OCI-M1 (cell line): Measurements from ENCODE around the gene UBE3B.

Source experiments
- DNase-seq: peaks from one replicate; lab custom pipeline; 2025; lab: John Stamatoyannopoulos, UW

UBE3B gene

DNA sequence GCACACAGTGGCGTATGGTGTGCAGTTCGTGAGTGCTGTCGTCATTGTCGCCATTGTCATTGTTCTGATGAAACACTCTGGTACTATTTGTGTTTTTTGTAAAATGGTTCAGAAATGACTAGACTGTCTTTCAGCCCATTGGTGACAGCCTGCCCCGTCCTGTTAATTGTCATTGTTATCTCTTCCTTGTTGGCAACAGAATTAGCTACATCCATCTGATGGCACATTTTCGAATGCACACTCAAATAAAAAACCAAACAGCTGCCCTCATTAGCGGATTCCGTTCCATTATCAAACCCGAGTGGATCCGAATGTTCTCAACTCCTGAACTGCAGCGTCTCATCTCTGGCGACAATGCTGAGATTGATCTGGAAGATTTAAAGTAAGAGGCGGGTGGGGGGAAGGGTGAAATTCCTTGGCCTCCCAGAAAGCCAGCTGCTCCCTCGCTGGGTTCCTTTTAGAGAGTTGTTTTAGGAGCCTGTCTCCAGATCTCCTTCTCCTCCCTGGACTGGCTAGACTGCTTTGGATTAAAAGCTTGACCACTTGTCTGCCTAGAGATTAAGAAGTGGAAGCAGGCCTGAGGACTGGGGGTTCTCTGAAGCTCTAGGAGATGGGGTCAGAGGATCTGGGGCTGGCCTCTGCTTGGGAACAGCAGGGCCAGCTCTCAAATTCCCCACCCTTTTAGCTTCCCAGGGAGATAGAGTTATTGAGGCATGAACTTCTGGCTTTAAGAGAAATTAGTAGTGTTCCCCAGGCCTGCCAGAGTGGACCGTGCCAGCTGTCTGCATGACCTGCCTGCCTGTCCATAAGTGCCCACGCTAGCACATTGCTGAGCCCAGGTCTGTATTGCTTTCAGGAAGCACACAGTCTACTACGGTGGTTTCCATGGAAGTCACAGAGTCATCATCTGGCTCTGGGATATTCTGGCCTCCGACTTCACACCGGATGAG, 52.5 kb downstream of the UBE3B start:
- no peak for DNase-seq

DNA sequence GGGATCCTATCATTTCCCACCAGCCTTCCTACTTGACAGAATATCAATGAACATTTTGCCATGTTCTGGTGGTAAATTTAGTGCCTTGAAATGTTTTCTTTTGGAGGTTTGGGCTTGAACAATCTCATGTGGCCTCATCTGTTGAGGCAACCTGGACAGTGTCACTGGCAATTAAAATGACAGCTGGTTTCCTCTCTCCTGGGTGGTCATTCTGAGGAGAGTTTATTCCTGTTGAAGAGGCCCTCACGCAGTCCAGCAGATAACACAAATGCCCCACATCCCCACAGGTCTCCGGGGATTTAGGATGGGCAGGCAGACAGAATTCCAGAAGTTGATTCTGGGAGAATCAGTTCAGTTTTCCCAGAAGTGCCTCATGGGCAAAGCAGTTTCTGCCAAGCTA, 54.0 kb downstream of the UBE3B start:
- no peak for DNase-seq

DNA sequence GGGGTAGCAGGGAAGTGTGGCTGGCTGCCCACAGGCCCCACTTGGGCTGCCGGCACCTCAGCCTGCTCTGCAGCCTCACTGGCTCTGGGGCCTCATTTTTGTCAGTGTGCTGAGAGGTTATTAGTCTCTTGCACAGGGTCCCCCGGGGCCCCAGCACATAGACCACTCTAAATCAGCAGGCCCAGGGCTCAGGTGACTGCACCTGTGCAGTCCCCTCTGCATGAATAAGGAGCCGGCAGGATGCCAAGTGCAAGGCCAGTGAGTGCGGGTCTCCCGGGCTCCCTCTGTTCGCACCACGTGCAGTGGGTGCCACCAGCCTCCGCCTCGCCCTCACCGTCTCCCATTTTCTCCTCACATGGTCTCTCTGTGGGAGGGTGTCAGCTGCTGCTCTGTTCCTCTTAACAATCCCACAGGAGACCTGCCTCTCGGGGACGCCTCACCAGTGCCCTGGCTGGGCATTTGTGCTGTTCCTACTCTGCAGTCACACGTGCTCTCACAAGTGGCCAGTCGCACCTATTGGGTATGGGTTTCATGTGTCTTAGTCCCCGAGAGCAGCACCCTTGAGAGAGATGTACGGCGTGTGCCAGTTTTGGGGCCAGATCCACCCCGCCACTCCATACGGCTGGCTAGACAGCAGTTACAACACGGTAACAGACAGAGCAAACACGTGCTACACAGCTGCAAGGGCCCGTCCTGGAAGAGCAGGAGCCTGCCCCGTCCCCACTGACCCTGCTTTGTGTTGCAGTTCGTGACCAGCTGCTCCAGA, 55.5 kb downstream of the UBE3B start:
- no peak for DNase-seq

DNA sequence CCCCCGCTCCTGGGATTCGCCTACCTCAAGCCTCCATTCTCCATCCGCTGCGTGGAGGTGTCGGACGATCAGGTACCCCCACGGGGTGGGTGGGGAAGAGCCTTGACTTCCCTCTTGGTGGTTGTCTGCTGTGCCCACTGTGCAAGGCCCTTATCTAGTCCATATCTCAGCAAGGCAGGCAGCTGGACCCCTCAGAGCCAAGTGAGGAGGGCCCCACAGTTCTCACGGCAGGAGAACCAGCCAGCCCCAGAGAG, 56.0 kb downstream of the UBE3B start:
- DNase-seq, result no peak

DNA sequence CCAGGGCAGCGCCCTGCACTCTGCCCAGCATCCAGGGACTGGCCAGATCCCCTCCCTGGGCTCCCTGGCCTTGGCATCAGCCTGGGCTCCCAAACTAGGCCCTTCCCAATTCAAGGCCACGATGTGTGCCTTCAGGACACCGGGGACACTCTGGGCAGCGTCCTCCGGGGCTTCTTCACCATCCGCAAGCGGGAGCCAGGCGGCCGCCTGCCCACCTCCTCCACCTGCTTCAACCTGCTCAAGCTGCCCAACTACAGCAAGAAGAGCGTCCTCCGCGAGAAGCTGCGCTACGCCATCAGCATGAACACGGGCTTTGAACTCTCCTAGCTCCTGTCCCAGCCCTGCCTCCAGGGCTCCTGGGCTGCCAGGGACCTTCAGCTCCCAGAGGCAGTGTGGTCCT, 57.0 kb downstream of the UBE3B start:
- no peak for DNase-seq

DNA sequence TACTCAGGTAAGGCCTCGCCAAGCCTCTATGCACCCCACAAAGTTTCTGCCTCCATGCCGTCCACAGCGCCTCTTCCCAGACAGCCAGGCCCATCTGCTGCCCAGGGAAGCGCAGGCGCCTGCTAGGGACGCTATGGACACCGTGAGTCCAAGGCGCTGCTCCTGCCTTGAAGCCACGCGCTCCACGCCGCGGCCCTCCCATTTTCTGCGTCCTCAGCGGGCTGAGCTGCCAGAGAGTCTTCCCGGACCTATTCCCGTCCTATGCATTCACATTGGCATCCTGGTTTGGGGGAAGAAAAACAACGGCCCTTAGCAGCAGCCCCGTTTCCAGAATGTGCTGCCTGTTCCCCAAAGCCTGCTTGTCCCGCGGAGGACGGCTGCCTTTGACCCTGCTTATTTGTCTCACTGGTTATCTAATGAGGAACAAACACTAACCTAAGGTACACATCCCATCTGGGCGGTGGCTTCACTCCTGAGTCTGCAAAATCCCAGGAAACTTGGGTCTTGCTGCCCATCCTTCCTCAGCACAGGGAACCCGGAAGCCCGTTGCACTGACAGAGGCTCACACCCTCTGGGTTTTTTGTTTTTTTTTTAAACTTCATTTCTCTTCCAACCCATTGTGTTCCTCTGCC, 57.9 kb downstream of the UBE3B start:
- DNase-seq, result no peak

DNA sequence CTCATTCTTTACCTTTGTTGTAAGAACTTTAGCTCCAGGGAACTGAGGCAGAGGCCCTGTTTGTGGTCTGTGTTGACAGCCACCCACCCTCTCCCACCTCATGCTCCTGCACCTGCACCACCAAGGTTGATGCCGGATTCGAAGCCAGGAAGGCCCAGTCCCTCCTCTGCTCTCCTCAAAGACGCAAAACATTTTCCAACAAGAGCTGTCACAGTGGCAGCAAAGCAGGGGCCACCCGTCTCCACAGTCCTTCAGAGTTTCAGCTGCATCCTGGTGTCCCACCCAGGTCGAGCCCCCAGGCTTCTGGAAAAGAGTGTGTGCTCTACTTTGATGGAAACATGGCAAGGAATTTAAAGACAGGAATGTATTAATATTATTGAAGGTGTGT, 58.4 kb downstream of the UBE3B start:
- DNase-seq, result no peak

DNA sequence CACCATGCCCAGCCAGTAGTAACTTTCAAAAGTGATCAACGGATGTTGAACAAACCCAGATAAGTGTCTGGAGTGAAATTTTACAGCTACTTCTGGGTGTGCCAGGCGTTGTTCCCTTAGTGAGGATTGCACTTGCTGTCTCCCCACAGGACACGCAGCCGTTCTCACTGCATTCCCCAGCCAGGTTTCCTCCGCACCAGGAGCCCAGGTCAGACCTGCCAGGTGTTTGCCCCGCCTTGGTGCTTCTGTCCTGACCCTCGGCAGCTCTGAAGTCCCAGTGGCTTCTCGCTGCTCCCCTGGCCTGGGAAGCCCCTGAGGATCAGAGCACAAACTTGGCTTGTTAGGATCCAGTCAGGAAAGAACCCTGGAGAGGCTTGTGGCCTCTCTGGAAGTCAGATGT, 59.7 kb downstream of the UBE3B start:
- DNase-seq, result no peak

DNA sequence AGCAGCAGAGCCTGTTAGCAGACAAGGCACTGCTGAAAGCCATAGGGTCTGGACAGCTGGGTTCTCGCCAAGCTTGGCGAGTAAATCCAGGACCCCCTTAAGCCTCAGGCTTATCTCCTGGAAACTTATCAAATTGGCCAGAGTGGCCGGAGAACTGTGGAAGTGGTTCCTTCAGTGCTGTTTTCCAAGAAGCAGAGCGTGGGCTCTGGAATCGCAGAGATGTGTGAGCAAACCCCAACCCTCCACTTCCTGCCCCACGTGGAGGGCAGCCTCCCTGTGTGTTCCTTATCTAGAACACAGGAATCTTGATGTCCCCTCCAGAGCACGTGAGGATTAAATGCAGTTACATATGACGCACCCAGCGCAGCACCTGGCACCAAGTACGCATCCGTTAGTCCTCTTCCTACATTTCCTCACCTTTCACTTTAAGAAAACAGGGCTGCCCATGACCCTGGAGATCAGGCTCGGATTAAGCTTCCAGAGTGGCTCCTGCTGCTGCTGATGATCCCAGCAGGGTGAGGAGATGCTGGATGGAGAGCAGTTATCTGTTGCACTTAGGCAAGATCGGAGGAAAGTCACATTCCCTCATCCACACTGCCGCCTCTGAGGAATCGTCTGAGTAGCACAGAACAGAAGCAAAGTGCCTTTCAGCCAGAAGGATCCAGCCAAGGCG, 60.9 kb downstream of the UBE3B start:
- DNase-seq, result peak; percentile 19

DNA sequence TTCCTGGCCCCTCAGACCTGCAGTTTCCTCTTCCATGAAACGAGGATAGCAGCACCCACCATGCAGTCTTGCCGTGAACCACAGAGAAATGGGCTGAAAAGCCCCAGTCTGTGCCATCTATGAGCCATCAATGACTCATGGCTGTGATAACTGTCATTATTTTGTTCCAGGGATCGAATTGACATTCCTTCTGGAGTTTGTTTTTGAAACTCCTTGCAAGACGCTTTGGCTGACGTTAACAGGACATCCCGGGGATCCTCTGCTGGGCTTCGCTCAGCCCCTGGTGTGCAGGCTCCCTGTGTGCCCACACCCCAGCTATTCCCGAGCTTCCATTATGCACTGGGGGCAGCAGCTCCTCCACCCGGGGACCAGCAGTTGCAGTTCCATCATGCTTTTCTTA, 62.1 kb downstream of the UBE3B start:
- DNase-seq, result no peak

DNA sequence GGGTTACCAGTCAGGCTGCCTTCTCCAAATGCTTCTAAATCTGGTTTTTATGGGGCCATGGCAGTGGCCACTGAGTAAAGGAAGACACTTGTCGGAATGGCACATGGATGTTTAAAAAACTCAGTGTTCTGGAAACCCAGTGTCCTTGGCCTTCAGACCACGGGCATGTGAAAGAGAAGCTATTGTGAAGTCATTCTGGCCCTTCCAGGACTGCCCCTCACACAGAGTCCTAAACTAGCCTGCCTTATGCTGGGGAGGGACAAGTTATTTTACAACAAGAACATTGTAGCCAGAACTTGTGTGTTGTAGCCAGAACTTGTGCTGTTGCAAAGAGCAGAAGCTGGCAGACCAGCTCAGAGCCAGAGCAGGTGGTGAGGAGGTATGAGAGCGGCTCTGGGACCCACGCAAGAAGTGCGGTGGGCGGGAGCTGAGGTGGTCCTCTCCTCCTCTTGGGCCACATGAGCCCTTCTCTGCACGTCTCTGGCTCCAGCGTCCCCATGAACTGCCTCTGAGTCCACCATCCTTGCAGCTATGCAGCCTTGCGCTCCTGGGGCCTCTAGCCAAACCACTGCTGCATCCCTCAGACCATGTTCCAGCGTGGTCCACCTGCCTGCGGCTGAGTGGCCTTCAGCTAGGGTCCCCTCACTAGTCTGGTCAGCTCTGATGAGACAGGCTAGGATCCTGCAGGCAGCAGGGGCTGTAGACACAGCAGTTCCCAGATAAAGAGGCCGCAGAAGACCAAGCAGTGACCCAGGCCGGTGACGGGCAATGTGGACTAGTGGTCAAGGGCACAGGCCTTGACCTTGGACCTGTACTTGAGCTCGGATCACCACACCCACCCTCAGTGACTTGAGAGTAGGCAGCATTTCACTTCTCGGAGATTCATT, 63.3 kb downstream of the UBE3B start:
- no peak for DNase-seq

DNA sequence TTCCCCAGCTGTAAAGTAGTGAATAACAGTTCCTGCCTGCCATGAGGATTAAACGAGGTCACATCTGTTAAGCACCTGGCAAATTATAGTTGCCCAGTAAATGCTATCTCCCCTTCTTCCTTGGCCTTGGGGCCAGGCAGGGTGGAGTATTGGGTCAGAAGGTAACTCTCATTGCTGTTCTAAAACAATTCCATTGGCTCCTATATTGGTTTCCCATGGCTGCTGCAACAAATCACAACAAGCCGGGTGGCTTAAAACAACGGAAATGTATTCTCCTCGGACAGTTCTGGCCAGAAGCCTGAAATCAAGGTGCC, 63.9 kb downstream of the UBE3B start:
- no peak for DNase-seq

DNA sequence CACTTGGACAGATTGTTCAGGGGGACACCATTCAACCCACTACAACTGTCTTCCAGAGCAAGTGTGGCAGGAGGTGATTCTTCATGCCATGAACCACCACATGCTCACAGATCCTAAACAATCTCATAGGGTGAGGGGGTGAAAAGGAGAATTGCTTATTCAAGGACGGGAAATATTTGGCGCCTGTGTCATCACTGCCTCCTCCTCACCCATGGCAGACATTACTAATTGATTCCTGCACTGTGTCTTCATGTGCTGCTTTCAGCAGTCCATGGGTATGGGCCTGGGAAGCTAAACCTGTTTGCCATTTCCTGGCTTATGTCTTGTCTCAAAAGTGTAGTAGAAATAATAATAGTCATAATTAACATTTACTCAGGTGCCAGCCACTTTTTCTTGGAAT, 64.6 kb downstream of the UBE3B start:
- DNase-seq, result no peak

DNA sequence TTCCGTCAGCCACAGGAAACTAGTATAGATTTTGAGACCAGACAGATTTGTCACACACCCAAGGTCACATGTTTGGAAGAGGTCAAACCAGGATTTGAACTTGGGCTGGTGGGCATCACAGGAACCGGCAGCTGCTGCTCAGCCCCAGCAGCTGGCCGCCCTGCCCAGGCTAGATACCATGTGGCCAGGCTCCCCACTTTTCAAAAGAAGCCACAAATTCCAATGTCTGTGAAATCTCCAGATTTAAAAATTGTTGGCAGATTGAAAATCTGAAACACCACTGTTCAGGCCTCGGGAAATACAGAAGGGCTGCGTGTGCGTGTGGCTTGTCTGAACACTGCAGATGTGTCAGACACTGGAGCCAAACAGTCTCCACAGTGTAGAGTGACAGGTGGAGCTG, 65.4 kb downstream of the UBE3B start:
- DNase-seq, result no peak

DNA sequence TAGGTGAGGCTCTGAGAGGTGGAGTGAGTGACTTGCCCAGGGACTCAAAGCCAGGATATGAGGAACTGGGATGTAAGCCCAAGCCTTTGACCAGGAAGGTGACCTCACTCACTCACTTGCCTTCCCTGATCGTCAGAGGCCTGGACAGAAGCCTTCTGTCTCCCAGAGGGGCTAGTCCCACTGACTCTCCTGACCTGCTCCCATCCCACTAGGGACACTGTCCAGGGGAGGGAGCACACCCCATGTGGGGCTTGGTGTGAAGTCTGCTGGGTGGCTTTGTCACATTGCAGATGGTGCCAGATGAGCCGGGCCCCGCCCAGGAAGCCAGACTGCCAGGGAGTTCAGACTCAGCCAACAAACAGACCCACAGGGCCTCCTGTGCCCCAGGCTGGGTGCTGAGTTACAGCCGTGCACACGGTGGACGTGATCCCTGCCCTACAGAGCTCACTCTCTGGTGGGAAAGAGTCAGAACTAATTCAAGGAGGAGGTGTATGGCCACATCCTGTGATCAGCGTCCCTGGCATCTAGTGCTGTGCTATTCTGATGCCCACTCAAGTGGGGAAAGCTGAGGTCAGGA, 67.6 kb downstream of the UBE3B start:
- no peak for DNase-seq

DNA sequence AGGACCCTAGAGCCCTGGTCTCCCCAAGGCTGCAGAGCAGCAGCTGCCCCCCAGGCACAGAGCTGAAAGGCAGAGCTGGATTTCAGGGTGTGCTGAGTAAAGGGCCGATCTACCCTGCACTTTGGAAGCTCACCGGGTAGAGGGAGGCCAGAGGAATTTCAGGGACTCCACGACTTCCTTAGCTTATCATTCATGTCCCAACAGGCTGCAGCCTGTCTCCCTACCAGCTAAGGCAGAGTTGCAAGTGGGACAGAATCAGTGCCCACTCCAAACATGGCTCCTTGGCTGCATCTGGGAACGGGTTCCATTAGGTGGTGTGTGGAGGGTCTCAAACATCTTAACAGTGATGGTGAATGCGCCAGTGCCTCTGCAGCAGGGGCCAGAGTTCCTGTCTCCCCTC, 68.4 kb downstream of the UBE3B start:
- no peak for DNase-seq

DNA sequence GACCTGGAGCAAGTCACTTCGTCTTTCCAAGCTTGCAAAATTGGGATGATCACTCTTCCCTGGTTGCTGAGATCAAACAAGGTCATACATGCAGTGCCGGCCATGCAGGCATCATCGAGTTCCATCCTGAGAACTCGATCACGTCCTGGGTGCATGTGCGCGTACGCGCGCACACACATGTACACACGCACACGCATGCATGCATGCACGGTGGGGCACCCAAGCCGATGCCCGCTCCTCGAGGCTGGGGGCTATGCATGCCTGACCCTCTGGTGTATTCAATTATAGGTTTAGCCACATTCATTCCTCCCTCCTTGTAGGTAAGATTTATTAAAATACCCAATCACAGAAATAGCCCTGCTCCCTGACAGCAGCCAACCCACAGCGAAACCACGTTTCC, 69.9 kb downstream of the UBE3B start:
- no peak for DNase-seq

DNA sequence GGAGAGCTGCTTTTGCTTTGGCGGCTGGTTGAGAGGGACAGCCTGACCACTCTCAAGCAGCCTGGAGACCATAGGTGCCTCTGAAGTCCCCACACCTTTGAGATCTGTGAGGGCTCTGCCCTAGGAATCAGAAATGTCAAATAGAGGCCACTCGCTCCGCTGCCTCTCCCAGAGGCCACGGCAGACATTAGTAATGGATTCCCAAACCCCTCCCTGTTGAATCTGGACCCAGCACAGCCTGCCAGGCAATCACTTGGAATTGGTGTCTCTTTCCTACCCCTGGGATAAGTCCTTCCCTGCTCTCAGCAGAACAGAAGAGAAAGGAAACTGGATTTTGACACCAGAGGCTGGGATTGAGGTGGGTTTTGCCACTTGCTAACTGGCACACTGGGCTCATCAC, 70.8 kb downstream of the UBE3B start:
- DNase-seq, result no peak

DNA sequence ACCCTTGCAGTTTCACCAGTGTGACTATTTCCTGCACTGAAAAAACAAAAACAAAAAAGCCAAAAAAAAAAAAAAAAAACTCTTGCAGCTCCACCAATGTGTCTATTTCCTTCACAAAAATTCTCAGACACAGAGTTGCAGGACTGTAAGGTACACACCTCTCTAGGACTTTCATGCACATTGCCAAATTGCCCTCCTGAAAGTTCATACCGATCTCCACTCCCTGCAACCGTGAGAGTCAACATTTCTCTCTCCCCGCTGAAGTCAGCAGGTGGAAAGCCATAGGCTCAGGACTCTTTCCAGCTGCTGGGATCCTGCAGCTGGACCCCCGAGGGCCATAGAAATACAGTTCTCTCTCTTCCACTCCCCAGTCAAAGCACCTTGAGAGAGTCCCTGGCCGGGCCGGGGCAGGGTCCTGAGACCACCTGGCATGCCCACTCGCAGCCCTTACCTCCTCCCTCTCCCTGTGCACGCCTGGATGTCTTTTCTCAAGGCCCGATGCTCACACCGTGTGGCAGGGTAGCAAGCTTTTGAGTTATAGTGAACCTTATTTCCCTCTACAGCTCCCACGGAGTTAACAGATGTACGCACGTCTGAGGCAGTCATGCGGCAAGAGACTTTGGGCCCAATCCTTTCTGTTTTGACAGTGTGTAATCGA, 72.3 kb downstream of the UBE3B start:
- no peak for DNase-seq

DNA sequence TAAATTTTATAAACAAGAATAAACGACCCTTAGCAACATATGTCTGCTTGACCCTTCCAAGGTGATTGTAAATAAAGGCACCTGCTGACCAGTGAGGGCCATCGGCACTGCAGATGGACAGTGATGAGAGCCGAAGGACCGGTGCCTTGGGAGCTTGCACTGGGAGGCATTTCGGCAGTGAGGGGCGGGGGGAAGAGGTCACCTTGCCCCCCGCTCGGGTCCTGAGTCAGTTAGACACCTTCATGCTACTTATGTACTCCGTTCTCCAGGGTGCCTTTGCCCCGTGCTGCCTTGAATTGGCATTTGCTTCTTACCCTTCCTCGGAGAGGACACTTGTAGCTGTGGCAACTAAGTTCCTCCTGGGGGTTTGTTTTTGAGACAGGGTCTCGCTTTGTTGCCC, 72.8 kb downstream of the UBE3B start:
- no peak for DNase-seq

DNA sequence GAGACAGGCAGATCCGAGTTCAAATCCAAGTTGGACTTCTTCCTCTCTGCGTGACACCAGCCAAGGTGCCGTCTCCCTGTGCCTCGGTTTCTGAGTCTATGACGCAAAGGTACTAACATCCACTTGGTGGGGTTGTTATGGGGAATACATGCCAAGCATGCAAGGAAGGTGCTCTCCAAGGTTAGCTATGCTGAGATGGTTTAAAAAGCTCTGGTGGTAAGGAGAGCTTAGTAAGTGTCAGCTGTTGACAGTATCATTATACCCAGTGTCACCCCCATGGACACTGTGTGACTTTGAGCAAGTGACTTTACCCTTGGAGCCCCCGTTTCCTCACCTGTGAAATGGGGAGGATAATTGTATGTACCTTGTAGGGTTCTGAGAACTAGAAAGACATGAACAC, 73.7 kb downstream of the UBE3B start:
- no peak for DNase-seq
